GM12801 (cell line): ENCODE results near the gene LYPD6B.
A peak's percentile ranks its signal among the peaks of the same experiment; 100 is the strongest.

Experiments used
- CTCF ChIP-seq: IDR thresholded peaks from one replicate; pipeline ENCODE4 v1.5.1; 2011; ENCODE audit warnings: control low read depth; ENCODE audit not compliant: insufficient read length; ENCODE audit errors: extremely low read depth

LYPD6B gene

GRCh38 chr2:149015926-149016563 lies 22.5 kb upstream of the LYPD6B start:
- no peak for TF ChIP-seq CTCF

DNA sequence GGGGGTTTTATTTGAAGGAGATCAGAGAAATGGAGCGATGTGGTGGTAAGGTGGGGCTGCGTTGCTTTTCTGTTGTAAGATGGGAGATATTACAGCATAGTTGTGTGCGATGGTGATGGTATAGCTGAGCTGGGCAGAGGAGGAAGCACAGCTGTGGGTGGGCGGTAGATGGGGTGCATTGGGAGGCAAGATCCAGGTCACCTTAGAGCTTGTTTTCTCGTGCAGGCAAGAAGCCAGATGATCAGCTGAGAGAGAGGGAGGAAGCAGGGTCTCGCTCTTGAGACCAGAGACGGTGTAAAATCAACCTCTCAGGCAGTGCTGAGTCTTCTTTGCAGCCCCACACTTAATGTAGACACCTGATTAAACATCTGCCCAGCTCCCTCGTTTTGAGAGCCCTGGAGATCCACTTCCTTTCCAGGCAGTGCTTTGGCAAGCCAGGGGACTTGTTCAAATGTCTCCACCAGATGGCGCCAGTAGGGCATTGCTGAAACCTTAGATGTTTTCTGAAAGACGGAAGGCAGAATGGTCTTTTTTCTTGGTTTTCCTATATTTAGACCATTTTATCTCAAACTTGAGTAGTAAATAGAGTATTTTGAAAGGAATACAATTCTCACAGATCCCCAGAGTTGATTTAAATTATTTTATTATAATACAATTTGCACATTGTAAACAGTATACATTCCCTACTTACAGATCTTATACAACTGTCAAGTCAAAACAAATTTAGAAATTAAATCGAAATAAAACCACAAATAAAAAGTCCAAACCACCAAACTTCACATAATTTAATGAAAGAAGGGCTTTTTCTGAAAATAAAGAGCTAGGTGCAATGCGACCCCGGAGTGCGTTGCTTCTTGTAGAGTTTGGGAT lies 21.1 kb upstream of the LYPD6B start:
- peak; percentile 63 for TF ChIP-seq CTCF

GRCh38 chr2:149018981-149019380 lies 19.5 kb upstream of the LYPD6B start:
- no peak for TF ChIP-seq CTCF

- no peak for TF ChIP-seq CTCF
Observed at GRCh38 chr2:149019768-149020167, 18.7 kb upstream of the LYPD6B start.

DNA sequence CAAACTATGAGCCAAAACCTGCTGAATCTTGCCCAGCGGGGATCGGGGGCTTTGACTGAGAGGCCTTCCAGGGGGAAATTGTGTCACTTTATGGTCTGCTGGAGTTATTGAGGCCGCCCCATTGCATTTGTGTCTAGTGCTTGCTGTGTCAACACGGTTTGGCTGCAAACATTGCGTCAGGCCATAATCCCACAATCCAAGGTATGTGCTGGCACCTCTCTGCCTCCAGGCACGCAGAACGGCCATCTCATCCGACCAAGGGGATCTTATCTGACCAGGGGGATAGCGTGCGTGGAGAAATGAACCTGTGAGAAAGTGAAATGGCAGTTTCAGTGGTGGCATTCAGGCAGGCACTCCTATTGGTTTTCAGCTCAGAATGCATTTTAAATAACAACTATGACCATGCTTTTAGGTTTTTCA lies 18.1 kb upstream of the LYPD6B start:
- no peak for TF ChIP-seq CTCF

DNA sequence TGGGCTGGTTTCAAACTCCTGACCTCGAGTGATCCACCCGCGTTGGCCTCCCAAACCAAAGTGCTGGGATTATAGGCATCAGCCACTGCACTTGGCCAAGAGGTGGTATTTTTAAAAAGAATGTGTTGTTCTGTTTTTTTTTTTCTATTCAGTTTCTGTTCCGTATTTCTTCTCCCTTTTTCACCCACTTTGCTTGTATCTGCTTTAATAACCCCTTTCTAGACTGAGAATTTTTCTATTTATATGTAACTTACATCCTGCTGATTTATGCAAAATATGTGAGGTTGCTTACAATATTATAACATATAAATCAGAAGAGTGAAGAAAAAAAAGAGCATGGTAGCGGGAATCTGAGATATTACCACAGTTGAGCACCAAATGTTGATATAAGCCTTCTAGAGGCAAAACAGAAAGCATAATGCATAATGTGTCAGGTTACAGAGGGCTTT lies 17.2 kb upstream of the LYPD6B start:
- TF ChIP-seq CTCF: no peak

DNA sequence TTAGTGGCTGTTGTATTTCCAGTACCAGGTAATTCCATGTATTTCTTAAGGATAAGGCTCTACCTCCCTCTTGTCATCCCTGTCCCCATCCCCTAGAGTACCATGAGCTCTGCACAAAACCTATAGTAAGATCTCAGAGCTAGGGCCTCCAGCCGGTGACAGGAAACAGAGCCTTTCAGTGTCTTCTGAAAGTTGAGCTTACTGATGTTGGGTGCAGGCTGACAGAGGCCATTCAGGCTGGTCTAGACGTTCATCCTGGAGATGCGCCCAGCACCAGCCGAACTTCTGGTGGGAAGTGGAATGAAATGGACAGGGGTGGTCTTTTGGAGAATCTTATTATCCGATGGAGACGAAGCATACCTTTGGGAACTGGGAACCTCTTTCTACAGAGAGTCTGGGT lies 16.7 kb upstream of the LYPD6B start:
- TF ChIP-seq CTCF: no peak
